ENCODE results near the gene NDUFAB1.
"Not testable (repeated sequence)": the region's sequence is repeated elsewhere in the genome, so short reads cannot be mapped to it uniquely, and the experiment has no call there.

The NDUFAB1 gene

GRCh38 chr16:23544436-23544835 is 51.7 kb downstream of the NDUFAB1 start:
- DNase-seq: no peak

GRCh38 chr16:23540817-23541178 is 55.3 kb downstream of the NDUFAB1 start:
- DNase-seq: not testable (repeated sequence)

GRCh38 chr16:23539984-23540816 is 55.9 kb downstream of the NDUFAB1 start:
- no peak for DNase-seq

GRCh38 chr16:23538919-23539278 is 57.2 kb downstream of the NDUFAB1 start:
- DNase-seq: no peak

GRCh38 chr16:23537390-23537789 is 58.7 kb downstream of the NDUFAB1 start:
- no peak for DNase-seq

- DNase-seq: no peak
Observed at GRCh38 chr16:23535901-23536300, 60.2 kb downstream of the NDUFAB1 start.

- DNase-seq: no peak
Observed at GRCh38 chr16:23534868-23535860, 61.0 kb downstream of the NDUFAB1 start.

- no peak for DNase-seq
Observed at GRCh38 chr16:23532448-23532847, 63.7 kb downstream of the NDUFAB1 start.

All from stimulated activated CD4-positive, alpha-beta T cell treated with anti-CD3 and anti-CD28 coated beads, Interleukin-2, amount 100 ng/mL, for 48 hours (primary cell).